SU-DHL-6 (cell line): ENCODE measurements around the gene EPHB2.

Experiments
- CTCF ChIP-seq: fragments of 200-600 bp; sonication (generic); IDR thresholded peaks from one replicate; pipeline ENCODE4 v1.5.1; 2017; ENCODE audit warnings: antibody characterized with exemption, mild to moderate bottlenecking, low read length, moderate library complexity; ENCODE audit not compliant: insufficient read depth, poor library complexity, severe bottlenecking
- EZH2phosphoT487 ChIP-seq: fragments of 200-600 bp; sonication (generic), shearing (Covaris generic); conservative IDR thresholded peaks from 2 replicates; pipeline ENCODE4 v1.6.1; 2018; ENCODE audit warnings: mild to moderate bottlenecking, antibody characterized with exemption, low read length, moderate library complexity, mixed read lengths

GRCh38 chr1:22717037-22717760 lies 6.6 kb downstream of the EPHB2 start:
- TF ChIP-seq CTCF, result no peak
- TF ChIP-seq EZH2phosphoT487, result no peak
